MM.1S (cell line): Measurements from ENCODE around the gene DQX1.

Experiments used
- DNase-seq: peaks from one replicate; pipeline ENCODE4 v3.0.0-alpha.2; 2015
- H2AFZ ChIP-seq: fragments of 300-600 bp; sonication (generic); 2 replicates; pipeline ENCODE4 v1.6.0; 2016; ENCODE audit warnings: antibody characterized with exemption, low read length
- H3F3A ChIP-seq: fragments of 300-600 bp; sonication (generic); 2 replicates; pipeline ENCODE4 v1.6.1; 2016; ENCODE audit warnings: mild to moderate bottlenecking, antibody characterized with exemption, low read length, moderate library complexity, mixed read lengths; ENCODE audit not compliant: insufficient read depth
- H3K27ac ChIP-seq: fragments of 300-600 bp; sonication (generic); 2 replicates; pipeline ENCODE4 v1.5.1; 2016; ENCODE audit warnings: mild to moderate bottlenecking, low read length
- H3K27me3 ChIP-seq: fragments of 300-600 bp; sonication (generic); replicated peaks from 2 replicates; pipeline ENCODE4 v1.6.0; 2016; ENCODE audit warnings: low read length; ENCODE audit not compliant: insufficient read depth
- H3K36me3 ChIP-seq: fragments of 300-600 bp; sonication (generic); replicated peaks from 2 replicates; pipeline ENCODE4 v1.6.1; 2016; ENCODE audit warnings: mild to moderate bottlenecking, low read length, mixed read lengths; ENCODE audit not compliant: insufficient read depth
- H3K4me1 ChIP-seq: fragments of 300-600 bp; sonication (generic); 2 replicates; pipeline ENCODE4 v1.6.1; 2016; ENCODE audit warnings: low read length, mixed read lengths
- H3K4me2 ChIP-seq: fragments of 300-600 bp; sonication (generic); 2 replicates; pipeline ENCODE4 v1.6.0; 2016; ENCODE audit warnings: low read depth, low read length
- H3K4me3 ChIP-seq: fragments of 300-600 bp; sonication (generic); 2 replicates; pipeline ENCODE4 v1.5.1; 2016; ENCODE audit warnings: low read length, mixed read lengths
- H3K79me2 ChIP-seq: fragments of 300-600 bp; sonication (generic); 2 replicates; pipeline ENCODE4 v1.6.1; 2016; ENCODE audit warnings: mixed run types, low read length, mixed read lengths
- H3K9ac ChIP-seq: fragments of 300-600 bp; sonication (generic); 2 replicates; pipeline ENCODE4 v1.6.1; 2016; ENCODE audit warnings: low read length, mixed read lengths
- H3K9me2 ChIP-seq: fragments of 300-600 bp; sonication (generic); replicated peaks from 2 replicates; pipeline ENCODE4 v1.6.1; 2016; ENCODE audit warnings: mild to moderate bottlenecking, low read length, mixed read lengths; ENCODE audit not compliant: insufficient read depth
- H3K9me3 ChIP-seq: fragments of 300-600 bp; sonication (generic); replicated peaks from 2 replicates; pipeline ENCODE4 v1.6.1; 2016; ENCODE audit warnings: mild to moderate bottlenecking, low read length, mixed read lengths; ENCODE audit not compliant: insufficient read depth
- H4K20me1 ChIP-seq: fragments of 300-600 bp; sonication (generic); 2 replicates; pipeline ENCODE4 v1.6.1; 2016; ENCODE audit warnings: mild to moderate bottlenecking, low read length, moderate library complexity, mixed read lengths; ENCODE audit not compliant: insufficient read depth
- CTCF ChIP-seq: fragments of 300-600 bp; sonication (generic); IDR thresholded peaks from 2 replicates; pipeline ENCODE4 v1.5.1; 2016; ENCODE audit warnings: antibody characterized with exemption, low read length, mixed read lengths
- EZH2 ChIP-seq: fragments of 300-600 bp; sonication (generic); optimal IDR thresholded peaks from 2 replicates; pipeline ENCODE3; 2017; ENCODE audit warnings: low read depth, mild to moderate bottlenecking, antibody characterized with exemption, low read length, mixed read lengths
- EZH2phosphoT487 ChIP-seq: fragments of 300-600 bp; sonication (generic); IDR thresholded peaks from 2 replicates; pipeline ENCODE4 v1.6.1; 2018; ENCODE audit warnings: antibody characterized with exemption, low read length

Gene DQX1

GRCh38 chr2:74493546-74493945 is 32.5 kb downstream of the DQX1 start:
- Histone ChIP-seq H3K9me3 (no peaks in the 10 kb centered on the region), H3K27ac (no peak overlapping the region), H3K4me3 (no peak overlapping the region), H3K4me1 (no peaks in the 10 kb centered on the region), H3K9ac (no peak overlapping the region), H3F3A (no peaks in the 10 kb centered on the region), H3K4me2 (no peak overlapping the region), H3K9me2 (no peaks in the 10 kb centered on the region), H3K36me3 (no peaks in the 10 kb centered on the region), H2AFZ (no peak overlapping the region), H4K20me1 (no peaks in the 10 kb centered on the region), H3K79me2 (no peaks in the 10 kb centered on the region), H3K27me3 (peaks cover 9% of the 10 kb centered on the region)
- no peak for DNase-seq
- TF ChIP-seq EZH2 (no peak), EZH2phosphoT487 (no peak), CTCF (no peak)

GRCh38 chr2:74491648-74492544 is 34.1 kb downstream of the DQX1 start:
- DNase-seq = no peak
- Histone ChIP-seq H3K79me2 (no peaks in the 10 kb centered on the region), H3F3A (no peaks in the 10 kb centered on the region), H3K4me3 (no peak overlapping the region), H2AFZ (no peak overlapping the region), H3K9ac (no peak overlapping the region), H3K27me3 (no peaks in the 10 kb centered on the region), H3K36me3 (no peaks in the 10 kb centered on the region), H4K20me1 (no peaks in the 10 kb centered on the region), H3K9me3 (no peaks in the 10 kb centered on the region), H3K4me1 (no peaks in the 10 kb centered on the region), H3K9me2 (no peaks in the 10 kb centered on the region), H3K4me2 (no peak overlapping the region), H3K27ac (no peak overlapping the region)
- no peak for TF ChIP-seq EZH2
- TF ChIP-seq CTCF = no peak
- no peak for TF ChIP-seq EZH2phosphoT487

- Histone ChIP-seq H3K27me3 (no peaks in the 10 kb centered on the region), H3K9me2 (no peaks in the 10 kb centered on the region), H3K9ac (no peak overlapping the region), H4K20me1 (no peaks in the 10 kb centered on the region), H3K4me1 (no peaks in the 10 kb centered on the region), H3K9me3 (no peaks in the 10 kb centered on the region), H3K36me3 (no peaks in the 10 kb centered on the region), H3K4me2 (no peak overlapping the region), H3K4me3 (no peak overlapping the region), H3F3A (no peaks in the 10 kb centered on the region), H3K27ac (no peak overlapping the region), H3K79me2 (peaks cover 2% of the 10 kb centered on the region; the same call in 1 of the 2 replicates), H2AFZ (no peak overlapping the region)
- no peak for TF ChIP-seq CTCF
- no peak for TF ChIP-seq EZH2
- TF ChIP-seq EZH2phosphoT487 = no peak
- no peak for DNase-seq
Measured at GRCh38 chr2:74489906-74490305, 36.1 kb downstream of the DQX1 start.
